ENCODE results near the gene MCU. TPM values are rescaled to one million over a fixed set of nuclear protein-coding genes. Genes with fewer than 3 reads are reported as not detected.

MCU gene
- polyA plus RNA-seq, 12 donors, result 86.6 to 167 (median 123) TPM; not detected in 1

DNA sequence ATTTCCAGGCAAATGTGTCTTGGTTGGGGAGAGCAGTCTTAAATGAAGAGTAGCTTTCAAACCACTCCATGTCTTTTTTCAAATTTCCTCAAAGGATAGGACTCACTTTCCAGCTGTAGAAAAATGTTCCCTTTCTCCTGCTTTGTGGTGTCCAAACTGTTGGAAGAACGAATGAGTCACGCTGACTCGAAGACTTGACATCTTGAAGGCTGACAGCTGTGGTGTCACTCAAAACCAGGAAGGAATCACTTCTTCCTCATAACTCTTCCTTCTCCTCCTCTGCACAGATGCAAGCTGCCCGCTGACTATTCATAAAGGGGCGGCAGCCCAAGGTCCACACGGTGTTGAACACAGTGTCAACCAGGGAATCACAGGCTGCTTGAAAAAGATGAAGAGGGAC, 243.4 kb downstream of the MCU start:
- DNase-seq, result no peak

Other genes starting within 250 kb of the MCU start
- 100 to 1,000 TPM in 6 of 12 donors, 10 to 100 TPM in 5, not detected in 1; 61.3 to 145 (median 102) TPM for gene MICU1, start 66.1 kb upstream of the MCU start, polyA plus RNA-seq (ENCODE audit: insufficient read length in 12 of 12)
- 10 to 100 TPM in 3 of 12 donors, 1 to 10 TPM in 8, not detected in 1; 6.1 to 11.8 (median 9.4) TPM for gene OIT3, start 201.6 kb downstream of the MCU start, polyA plus RNA-seq (ENCODE audit: insufficient read length in 12 of 12)